HG03103 (cell line): ENCODE results near the gene OGFOD1.

Experiments used
- ATAC-seq: cut with Tn5 transposase; IDR thresholded peaks from one replicate; pipeline ENCODE4 v1.9.1; 2021; ENCODE audit warnings: low read depth; ENCODE audit not compliant: unreplicated experiment

OGFOD1 gene

DNA sequence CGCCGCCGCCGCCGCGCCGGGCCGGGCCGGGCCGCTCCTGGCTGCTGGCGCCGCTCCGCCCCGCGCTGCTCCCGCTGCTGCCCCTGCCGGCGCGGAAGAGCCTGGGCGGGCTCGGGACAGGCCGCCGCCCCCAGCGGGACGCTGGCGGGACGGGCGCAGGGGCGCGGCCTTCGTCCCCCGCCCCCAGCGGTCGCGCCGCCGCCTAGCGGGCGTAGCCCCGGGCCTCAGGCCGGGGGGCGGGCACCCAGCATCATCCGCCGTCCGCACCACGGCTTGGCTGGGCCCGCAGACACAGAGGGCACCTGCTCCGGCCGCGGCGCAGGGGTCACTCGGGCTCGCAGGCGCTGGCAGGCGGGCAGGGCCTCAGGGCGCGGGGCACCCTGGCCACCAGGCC, 25.9 kb upstream of the OGFOD1 start, which contains the start of gene AMFR:
Gene AMFR, minus strand, starts transcription at position 107 of the 394 bp plus-strand sequence. CDS start 218 bp downstream, outside the sequence.
- peak; percentile 61 for ATAC-seq

DNA sequence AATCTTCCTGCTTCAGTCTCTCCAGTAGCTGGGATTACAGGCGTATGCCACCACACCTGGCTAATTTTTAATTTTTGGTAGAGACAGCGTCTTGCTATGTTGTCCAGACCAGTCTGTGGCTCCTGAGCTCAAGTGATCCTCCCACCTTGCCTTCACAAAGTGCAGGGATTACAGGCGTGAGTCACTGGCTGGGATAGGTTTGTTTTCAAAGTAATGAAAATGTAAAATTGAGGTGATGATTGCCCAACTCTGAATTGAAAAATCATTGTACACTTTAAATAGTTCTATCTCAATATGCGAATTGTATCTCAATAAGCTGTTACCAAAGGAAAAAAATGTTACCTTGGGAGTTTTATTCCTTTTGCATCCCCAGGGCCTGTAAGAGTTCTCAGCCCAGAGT, 24.8 kb upstream of the OGFOD1 start:
- no peak for ATAC-seq

DNA sequence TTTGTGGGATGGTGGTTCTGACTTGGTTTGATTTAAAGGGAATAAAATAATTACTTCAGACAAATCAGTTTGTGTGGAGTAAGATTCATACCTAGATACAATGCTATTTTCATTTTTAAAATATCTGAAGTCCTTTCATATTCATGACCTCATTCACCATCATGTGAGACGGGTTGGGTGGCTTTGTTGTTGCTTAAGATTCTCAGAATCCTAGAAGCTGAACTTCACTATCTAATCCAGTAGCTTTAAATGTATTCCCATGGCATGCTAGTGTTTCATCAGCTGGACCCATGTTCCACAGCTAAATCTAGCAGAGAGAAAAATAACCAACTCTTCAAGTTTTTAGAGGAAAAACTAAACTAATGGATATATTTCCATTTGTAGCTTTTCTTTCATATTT, 23.3 kb upstream of the OGFOD1 start:
- ATAC-seq, result no peak

DNA sequence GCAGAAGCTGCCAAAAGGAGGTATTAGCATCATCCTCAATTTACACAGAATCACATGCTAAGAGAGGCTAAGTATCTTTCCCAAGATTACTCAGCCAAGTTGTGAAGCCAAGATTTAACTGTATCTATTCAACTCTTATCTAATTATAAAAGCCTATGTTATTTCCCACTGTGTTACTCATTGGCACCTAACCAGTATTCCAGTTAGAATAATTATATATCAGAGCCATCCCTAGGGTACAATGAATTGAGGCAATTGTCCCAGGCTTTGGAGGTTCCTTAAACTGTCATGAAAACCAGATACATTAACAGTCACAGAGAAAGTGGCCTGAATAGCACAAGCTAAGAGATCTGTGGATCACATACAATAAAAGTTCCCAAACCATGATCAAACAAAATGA, 15.1 kb upstream of the OGFOD1 start:
- no peak for ATAC-seq

DNA sequence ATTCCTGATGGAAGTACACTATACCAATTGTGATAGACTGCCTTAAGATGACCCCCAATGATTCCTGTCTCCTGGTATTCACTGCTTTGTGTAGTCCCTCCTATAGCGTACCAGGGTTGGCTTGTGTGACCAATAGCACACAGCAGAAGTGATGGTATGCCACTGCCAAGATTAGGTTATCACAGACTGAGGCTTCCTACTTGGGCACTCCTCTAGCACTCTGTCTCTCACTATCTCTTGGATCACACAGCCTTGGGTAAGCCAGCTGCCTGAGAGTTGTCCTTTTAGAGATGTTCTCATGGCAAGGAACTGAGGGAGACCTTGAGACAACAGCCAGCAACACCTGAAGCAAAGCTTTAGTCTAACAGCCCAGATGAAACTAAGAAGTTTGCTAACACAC, 13.3 kb upstream of the OGFOD1 start:
- no peak for ATAC-seq

DNA sequence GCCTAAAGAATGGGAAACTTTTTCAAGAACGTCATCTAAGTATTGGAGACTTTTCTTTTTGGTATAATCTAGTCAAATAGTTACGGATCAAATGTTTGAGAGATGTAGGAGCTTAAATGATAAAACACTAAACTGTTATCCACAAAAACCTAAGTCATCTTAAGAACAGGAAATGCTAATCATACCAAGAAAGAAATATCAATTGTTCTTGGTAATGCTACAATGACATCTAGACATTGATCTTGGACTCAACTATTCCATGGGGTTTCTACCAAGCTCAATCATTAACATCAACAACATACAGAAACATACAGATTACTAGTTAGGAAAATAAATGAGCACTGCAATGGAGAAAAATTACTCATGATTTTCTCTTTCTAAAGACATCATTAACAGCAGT, 4.1 kb upstream of the OGFOD1 start:
- ATAC-seq, result no peak

DNA sequence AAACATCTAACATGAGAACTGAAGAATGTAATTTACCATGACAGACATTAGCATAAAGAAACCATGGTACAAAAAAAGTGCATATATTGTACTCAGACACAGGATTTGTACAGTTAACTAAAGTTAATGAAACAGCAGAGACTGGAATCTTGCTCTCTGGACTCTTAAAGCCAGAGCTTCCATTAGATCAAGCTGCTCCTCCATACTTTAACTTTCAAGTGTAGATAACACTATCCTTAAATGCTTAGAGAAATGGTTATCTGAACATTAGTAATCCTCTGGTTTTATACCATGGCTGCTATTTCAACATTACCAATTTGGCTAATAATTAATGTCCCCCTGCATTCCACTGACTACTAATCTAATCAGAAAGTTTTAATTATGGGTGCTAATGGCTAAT, 3.3 kb upstream of the OGFOD1 start:
- ATAC-seq, result no peak

DNA sequence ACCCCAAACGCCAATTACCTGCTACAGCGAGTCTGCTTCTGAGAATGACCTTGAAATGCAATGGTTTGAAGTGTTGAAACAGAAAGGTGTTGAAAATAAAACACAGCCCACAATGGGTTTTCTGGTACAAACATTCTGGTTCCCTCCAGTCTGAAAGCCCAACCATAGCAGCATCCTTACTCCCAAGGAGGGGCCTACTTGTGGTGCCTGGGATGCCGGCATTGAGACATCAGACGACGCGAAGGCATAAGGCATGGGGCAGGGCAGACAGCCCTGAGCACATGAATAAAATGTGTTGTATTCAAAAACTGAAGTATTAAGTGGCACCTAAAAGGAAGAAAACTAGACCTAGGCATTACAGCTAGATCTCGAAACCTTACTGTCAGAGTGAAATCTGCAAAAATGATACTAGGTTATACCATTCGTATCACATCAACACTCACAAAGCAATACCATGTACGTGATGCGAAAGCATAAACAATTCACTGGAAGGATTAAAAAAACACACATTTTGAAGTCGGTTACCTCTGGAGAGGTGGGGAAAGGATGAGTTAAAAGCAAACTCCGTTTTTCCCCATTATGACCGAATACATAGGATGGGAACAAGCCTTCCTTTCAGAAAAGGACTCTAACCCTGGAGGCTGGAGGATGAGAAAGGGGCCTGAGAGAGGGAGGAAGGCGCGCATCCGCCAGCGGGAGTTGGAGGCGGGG, 924 bp upstream of the OGFOD1 start:
- ATAC-seq, result peak; percentile 20

DNA sequence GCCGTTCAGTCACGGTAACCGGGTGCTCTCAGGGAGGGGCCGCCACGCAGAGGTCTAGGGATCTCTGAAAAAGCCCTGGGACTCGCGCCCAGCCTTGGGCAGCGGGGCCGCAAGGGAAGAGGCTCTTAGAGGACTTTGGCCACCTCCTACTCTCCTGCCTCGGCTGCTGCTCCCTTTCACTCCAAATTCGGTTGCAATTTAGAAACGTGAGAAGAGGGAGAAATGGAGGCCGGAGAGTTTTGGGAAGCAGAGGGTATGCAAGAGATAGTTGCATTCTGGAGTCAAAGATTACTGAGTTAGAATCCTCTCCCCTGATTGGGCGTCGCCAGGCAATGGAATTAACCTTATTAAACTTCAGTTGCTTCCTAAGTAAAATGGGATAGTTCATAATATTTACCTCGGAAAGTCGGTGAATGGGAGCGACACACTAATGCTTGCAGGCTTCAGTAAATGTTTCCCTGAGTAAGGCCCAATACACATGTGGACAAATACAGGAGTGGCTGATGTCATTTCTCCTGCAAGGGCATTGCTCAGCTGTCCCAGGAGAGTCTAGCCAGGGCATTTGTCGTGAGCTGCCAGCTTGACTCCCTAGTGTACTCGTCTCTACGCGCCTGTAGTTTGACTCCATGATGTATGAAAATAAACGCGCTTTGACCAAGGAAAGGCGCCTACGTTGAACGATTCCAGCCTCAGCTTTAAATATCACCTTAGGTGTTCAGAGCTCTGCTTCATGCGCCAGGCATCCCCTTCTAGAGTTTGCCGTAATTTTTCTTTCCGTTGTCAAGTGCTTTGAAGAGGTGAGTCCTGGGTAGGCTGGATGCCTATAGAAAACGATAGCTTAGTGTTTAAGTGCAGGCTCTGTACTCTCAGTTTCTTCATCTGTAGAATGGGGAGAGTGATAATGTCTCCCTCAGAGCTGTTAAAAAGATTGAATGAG, 667 bp downstream of the OGFOD1 start:
- peak; percentile 33 for ATAC-seq

DNA sequence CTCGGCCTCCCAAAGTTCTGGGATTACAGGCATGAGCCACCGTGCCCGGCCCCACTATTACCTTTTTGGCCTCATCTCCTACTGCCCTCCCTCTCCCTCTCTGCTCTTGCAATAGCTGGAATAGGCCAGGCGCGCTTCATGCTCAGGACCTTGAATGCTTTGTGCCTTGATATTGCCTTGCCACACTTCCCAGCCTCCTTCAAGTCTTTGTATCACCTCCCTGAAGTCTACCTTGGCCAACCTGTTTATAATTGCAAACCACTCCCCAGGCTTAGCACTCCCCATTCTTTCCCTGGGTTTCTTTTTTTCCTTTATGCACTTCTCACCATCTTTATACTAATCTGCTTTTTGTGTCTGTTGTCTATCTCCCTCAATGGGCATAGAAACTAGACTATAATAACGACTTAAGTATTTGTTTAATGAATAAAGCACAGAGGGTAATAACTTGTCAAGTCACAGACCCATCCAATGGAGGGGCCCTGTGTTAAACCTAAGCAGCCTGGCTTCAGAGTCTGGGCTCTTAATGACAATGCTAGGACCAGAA, 6.6 kb downstream of the OGFOD1 start:
- ATAC-seq, result no peak

DNA sequence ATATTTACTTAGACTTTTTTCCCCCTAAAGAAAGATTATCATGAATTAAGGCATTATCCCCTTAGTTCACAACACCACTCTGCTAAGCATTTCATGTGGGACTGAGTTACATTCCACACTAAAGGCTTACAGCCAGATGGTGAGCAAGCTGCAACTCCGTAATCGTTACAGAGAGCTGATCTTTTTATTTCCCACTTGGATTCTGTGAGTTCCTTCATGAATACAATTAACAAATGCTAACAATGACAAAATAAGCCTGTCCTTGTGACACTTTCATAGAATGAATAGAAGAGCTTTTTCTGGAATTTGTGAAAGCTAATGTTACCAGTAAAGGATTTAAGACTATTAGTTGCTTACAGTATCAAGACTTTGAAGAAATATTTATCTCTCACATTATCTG, 8.7 kb downstream of the OGFOD1 start:
- no peak for ATAC-seq

DNA sequence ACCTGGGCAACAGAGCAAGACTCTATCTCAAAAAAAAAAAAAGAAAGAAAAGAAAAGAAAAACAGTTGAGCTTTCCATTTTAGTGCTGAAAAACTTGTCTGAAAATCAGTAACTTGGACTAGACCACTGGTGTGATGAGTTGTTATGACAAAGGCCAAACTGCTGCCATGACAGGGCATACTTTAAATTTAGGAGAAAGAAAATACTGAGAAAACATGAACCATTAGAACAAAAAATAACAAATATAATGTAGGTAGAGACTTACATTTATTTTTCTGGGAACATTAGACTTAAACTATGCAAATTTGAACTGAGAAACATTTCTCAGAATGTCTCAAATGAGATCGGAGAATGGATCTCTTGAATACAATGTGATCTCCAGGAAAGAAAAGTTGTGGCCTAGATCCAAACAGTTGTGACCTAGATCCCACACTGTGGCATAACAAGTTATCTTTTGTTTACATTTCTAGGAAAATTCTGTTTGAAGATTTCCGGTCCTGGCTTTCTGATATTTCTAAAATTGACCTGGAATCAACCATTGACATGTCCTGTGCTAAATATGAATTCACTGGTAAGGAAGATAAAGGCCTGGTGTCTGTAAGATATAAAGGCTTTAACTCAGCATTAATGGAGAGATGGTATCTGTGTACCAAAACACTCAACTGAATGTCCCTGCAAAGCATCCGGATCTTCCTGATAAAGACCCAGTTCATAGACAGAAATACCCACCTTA, 10.9 kb downstream of the OGFOD1 start:
- ATAC-seq, result no peak

DNA sequence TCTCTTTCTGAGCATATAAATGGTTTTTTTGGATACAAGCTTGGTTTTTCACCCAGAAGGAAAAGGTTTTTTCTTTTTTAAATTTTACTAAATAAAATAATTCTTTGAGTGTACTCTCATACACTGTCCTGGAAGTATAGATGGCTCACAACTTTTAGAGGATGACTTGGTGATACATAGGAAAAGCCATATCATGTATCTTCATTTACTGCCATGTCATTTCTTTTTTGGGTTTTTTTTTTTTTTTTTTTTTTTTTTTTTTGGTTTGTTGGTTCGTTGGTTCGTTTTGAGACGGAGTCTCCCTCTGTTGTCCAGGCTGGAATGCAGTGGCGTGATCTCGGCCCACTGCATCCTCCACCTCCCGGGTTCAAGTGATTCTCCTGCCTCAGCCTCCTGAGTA, 11.8 kb downstream of the OGFOD1 start:
- ATAC-seq, result no peak

DNA sequence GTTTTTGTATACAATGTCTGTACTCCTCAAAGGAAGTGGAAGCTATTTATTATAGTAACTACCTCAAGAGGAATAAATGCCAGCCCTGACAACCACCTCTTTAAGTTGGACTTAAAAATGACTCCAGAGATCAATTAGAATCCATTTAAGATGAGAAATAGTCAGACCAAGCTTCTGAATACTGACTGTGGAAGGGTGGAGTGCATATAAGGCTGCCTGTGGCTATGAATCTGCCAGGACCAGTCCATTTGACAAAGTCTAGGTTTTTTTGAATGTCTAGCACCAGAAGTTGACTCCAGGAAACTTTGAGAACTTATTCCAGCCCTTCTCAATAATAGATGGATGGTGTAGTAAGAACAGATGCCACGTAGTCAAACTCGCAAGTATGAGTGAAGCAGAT, 15.0 kb downstream of the OGFOD1 start:
- no peak for ATAC-seq

DNA sequence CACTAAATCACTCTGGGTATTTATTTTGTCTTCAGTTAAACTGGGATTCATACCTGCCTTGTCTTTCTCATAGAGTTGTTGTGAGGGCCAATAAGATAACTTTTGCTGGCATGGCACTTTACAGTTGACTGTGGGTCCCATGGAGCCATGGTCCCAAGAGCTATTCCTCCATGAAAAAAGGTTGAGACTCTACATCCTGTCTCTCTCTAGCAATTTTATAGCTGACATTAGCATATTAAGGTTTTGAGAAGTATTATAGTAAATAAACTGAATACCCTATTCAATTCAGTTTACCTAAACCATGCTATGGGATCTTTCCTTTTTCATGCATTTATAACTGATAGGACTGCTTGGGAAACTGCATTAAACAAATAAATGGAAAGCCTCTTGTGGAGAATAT, 17.4 kb downstream of the OGFOD1 start:
- no peak for ATAC-seq

DNA sequence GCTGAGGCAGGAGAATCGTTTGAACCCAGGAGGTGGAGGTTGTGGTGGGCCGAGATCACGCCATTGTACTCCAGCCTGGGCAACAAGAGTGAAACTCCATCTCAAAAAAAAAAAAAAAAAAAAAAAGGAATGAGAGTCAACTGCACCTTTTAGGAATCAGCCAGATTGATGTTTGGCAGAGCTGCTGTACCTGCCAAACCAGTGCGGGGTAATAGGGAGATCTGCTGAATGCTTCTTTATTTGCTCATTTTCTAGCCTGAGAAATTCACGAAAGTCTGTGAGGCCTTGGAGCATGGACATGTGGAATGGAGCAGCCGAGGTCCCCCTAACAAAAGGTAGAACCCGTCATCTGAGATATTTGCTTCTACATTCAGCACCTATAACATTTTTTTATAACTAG, 18.4 kb downstream of the OGFOD1 start:
- no peak for ATAC-seq

DNA sequence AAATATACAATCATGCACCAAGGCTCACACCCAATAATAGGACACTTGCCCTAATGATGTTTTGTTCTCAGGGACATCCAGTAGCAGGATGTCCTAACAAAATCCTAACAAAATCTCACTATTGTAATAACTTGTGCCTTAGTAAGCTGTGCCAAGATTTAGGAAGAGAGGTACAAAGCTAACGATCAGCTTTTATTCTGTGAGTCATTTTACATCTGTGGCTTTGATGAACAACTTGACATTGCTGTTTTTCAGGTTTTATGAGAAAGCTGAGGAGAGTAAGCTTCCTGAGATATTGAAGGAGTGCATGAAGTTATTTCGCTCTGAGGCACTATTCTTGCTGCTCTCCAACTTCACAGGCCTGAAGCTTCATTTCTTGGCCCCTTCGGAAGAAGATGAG, 18.9 kb downstream of the OGFOD1 start:
- no peak for ATAC-seq

DNA sequence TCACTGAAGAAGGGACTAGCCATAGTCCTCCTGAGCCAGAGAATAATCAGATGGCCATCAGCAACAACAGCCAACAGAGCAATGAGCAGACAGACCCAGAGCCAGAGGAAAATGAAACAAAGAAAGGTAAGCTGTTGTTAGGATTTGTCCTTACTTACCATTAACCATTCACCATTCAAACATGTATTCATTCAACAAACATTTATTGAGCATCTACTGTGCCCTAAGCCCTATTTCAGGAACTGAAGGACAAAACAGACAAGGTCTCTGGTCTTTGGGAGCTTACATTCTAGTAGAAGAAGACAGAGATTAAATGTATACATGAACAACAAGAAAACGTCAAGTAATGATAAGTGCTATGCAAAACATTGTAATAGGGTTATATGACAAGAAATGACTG, 19.3 kb downstream of the OGFOD1 start:
- no peak for ATAC-seq

DNA sequence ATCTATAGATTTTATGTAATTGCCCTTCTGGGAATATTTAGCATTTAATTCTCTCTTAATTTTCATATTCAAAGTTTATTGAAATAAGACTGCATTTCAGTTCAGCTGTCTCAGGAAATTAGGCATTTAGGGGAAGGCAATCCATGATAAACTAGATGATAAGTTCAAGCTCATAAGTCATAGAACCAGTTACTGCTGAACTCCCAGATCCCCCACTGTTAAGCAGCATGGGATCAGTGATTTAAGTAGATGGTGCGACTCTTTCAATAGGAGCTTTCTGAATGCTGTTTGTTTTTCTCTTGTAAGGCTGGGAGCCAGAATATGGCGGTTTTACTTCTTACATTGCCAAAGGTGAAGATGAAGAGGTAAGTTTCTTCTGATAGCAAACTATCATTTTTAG, 23.8 kb downstream of the OGFOD1 start:
- no peak for ATAC-seq

DNA sequence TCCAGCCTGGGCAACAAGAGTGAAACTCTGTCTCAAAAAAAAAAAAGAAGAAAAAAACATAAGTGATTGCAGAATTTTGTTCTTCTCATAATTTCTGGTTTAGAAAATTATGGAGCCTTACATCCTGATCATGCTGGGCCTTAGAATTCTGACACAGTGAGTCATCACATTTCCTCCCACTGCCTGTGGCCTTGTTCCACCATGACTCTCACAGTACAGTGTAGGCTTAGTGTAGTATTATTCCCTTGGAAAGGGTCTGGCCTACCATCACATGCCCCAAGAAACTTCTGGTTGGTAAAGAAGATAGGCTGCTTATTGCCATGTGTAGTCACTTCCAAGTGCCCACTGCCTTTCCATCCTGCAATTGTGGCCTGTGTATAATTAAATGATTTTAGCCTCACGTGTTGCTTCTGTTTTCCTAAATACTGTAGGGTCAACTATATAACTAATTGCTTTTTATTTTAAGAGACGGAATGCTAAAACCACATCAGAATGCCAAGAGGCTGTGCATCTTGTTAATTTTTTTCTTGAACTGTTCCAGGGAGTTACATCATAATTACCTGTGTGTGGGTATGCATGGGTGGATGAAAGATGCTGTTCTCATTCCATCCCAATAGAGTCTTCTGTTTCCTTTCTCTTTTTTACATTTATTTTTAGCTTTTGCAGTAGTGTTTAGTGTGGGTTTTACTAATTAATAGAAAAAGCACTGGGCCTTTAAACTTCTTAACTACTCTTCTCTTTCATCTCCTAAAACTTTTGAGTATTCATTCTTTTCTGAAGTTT, 25.9 kb downstream of the OGFOD1 start:
- no peak for ATAC-seq
